HFFc6 (cell line): ENCODE data around the gene IRF3. TPM values are rescaled to one million over a fixed set of nuclear protein-coding genes. Genes with fewer than 3 reads are reported as not detected.

ENCODE experiments used
- DNase-seq: peaks from one replicate; pipeline ENCODE4 v3.0.0-alpha.2; 2018
- H3K27ac Mint-ChIP-seq: 2 replicates; pipeline ENCODE4 v1.8.0; 2020; ENCODE audit warnings: mild to moderate bottlenecking, mixed read lengths
- H3K27me3 Mint-ChIP-seq: 2 replicates; pipeline ENCODE4 v1.8.0; 2021; ENCODE audit warnings: mild to moderate bottlenecking, moderate library complexity, mixed read lengths; ENCODE audit not compliant: insufficient read depth
- H3K36me3 Mint-ChIP-seq: 2 replicates; pipeline ENCODE4 v1.8.0; 2021; ENCODE audit warnings: low read depth, mixed read lengths
- H3K4me1 Mint-ChIP-seq: 2 replicates; pipeline ENCODE4 v1.8.0; 2020; ENCODE audit warnings: low read depth, mixed read lengths
- H3K4me3 Mint-ChIP-seq: 2 replicates; pipeline ENCODE4 v1.8.0; 2020; ENCODE audit warnings: mild to moderate bottlenecking, moderate library complexity, mixed read lengths
- H3K9me3 Mint-ChIP-seq: 2 replicates; pipeline ENCODE4 v1.8.0; 2020; ENCODE audit warnings: mild to moderate bottlenecking, mixed read lengths
- total RNA-seq, 6 experiments: library from RNA; stranded (reverse); fragmentation: NEBNext Ultra II Directional; extraction: Animal tissue kit (Norgen Biotek cat#: 25700); gene quantifications; 2 replicates in 1 of 6; 3 replicates in 5 of 6; pipeline ENCODE4 v1.2.3, GENCODE V29; 2021
- TF ChIP-seq, protein P1 (sequence below): fragments of 200-600 bp; sonication (generic); IDR thresholded peaks from 2 replicates; pipeline ENCODE4 v1.5.0; 2021; ENCODE audit warnings: antibody characterized with exemption, mild to moderate bottlenecking

The IRF3 gene
- total RNA-seq, 6 experiments from 2014 or later, result 55.5 to 72.8 (median 58.7) TPM

DNA sequence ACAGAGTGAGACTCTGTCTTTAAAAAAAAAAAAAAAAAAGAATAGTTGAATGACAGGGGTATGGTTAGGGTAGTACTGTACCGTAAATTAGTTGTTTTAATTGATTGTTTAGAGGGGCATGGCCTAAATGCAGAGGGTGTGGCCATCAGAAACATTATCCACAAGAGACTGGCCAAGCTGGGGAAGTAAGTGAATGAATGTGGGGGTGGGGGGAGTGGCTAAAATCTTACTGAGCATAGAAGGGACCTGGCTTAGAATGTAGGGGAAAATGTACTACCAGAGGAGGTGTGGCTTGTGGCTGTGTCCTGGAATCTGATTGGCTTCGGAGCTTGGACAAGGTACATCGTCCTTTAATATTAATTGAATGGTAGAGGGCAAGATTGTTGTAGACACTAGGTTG lies 3.9 kb upstream of the IRF3 start:
- Mint-ChIP-seq H3K27me3 (peaks cover 8% of the 10 kb centered on the region), H3K4me1 (peaks cover 19% of the 10 kb centered on the region), H3K27ac (no peak overlapping the region), H3K4me3 (no peak overlapping the region), H3K9me3 (no peaks in the 10 kb centered on the region), H3K36me3 (peaks cover 4% of the 10 kb centered on the region; the same call in 1 of the 2 replicates)
- DNase-seq, result no peak
- TF ChIP-seq, protein P1, sequence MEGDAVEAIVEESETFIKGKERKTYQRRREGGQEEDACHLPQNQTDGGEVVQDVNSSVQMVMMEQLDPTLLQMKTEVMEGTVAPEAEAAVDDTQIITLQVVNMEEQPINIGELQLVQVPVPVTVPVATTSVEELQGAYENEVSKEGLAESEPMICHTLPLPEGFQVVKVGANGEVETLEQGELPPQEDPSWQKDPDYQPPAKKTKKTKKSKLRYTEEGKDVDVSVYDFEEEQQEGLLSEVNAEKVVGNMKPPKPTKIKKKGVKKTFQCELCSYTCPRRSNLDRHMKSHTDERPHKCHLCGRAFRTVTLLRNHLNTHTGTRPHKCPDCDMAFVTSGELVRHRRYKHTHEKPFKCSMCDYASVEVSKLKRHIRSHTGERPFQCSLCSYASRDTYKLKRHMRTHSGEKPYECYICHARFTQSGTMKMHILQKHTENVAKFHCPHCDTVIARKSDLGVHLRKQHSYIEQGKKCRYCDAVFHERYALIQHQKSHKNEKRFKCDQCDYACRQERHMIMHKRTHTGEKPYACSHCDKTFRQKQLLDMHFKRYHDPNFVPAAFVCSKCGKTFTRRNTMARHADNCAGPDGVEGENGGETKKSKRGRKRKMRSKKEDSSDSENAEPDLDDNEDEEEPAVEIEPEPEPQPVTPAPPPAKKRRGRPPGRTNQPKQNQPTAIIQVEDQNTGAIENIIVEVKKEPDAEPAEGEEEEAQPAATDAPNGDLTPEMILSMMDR, result no peak

DNA sequence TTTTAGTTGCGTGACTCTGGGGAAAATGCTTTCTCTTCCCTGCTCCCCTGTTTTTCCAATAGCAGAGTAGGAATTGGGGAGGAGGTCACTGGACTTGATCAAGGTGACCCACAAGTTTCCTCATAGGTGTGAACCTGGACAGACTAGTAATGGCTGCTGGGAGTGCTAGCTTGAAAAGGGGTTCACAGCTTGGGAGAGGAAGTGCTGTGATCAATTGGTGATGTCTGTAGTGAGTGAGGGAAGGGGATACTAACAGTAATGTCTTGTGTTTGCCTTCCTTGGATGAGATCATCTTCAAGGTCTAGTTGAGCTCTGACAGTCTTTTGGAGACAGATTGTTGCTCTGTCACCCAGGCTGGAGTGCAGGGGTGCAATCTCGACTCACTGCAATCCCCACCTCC lies 1.8 kb upstream of the IRF3 start:
- Mint-ChIP-seq H3K27ac (peak overlapping the region; percentile 12; the same call in 1 of the 2 replicates), H3K36me3 (peaks cover 4% of the 10 kb centered on the region; the same call in 1 of the 2 replicates), H3K4me3 (peak overlapping the region; percentile 93), H3K27me3 (peaks cover 11% of the 10 kb centered on the region), H3K4me1 (peaks cover 27% of the 10 kb centered on the region), H3K9me3 (no peaks in the 10 kb centered on the region)
- TF ChIP-seq, protein P1, result no peak
- DNase-seq, result no peak

DNA sequence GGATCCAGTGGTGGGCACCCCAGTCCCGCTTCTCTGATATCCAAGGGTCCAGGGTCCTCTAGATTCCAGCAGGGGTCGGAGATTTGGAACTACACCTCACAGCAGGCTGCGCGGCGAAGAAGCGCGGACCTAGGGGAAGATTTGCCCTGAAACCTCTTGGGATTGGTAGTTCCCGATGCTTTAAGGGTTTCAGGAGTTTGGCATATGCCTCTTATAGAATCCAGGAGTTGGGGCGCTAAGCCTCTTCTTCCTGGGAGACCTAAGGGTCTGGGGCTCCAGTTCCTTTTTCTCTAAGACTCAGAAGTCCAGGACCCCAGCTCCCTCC lies 425 bp upstream of the IRF3 start:
- no peaks in the 10 kb centered on the region for H3K9me3 Mint-ChIP-seq
- peaks cover 22% of the 10 kb centered on the region for H3K4me1 Mint-ChIP-seq
- H3K4me3 Mint-ChIP-seq, result peak overlapping the region; percentile 93
- peaks cover 4% of the 10 kb centered on the region; the same call in 1 of the 2 replicates for H3K36me3 Mint-ChIP-seq
- peaks cover 11% of the 10 kb centered on the region for H3K27me3 Mint-ChIP-seq
- TF ChIP-seq, protein P1, result peak; percentile 14; the same call in 1 of the 2 replicates
- no peak for DNase-seq
- H3K27ac Mint-ChIP-seq, result peak overlapping the region; percentile 85

DNA sequence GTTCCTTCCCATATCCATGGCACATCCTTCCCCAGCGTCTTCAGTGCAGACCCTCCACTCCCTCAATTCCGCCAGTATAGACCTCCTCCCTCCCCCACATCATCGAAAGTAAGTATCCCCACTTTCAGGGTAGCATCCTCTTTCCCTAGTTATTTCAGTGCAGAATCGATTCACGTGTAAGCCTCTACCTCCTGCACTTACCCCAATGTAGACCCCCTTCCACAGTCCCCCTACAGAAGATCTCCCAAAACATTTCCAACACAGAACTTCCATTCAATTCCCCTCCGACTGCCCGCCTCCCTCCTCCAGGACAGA lies 664 bp downstream of the IRF3 start:
- peaks cover 9% of the 10 kb centered on the region; the same call in 1 of the 2 replicates for H3K36me3 Mint-ChIP-seq
- no peaks in the 10 kb centered on the region for H3K9me3 Mint-ChIP-seq
- H3K27me3 Mint-ChIP-seq, result peaks cover 11% of the 10 kb centered on the region
- peak overlapping the region; percentile 93 for H3K4me3 Mint-ChIP-seq
- peaks cover 22% of the 10 kb centered on the region for H3K4me1 Mint-ChIP-seq
- TF ChIP-seq, protein P1, result no peak
- DNase-seq, result no peak
- peak overlapping the region; percentile 85 for H3K27ac Mint-ChIP-seq

DNA sequence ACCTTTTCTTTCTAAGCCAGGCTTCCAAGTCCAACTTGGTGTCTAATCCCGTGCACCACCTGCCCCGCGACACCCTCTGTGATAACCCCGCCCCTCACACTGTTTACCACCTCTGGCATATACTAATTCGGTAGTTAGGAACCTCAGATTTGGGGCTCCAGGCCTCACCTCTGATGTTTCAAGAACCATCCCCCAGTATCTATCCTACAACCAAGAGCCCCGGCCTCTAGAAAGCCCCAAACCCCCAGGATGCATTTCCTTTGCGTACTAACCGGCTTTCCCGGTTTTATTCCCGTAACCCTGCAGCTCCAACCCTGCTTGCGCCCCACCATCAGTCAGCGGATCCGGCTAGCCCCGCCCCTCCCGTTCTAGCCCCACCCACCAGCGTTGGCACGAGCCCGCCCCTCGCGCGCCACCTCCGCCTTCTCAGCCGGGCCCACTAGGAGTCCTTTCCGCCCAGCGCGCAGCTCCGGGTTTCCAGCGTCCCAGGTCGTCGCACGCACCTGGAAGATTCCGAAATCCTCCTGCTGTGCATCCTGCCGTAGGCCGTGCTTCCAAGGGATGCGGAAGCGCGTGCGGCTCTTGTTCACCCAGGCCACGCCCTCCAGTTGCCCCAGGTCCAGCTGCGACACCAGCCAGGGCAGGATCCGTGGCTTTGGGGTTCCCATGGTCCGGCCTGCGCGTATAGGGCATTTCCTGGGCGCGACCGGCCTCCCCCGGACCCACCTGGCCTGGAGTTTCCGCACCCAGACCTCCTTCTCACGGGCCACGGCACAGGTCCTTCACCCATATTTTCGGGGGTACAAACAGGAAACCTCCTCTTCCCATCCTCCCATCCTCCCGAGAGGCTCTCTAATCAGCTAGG lies 1.3 kb downstream of the IRF3 start:
- H3K27ac Mint-ChIP-seq, result peak overlapping the region; percentile 85
- H3K27me3 Mint-ChIP-seq, result peaks cover 11% of the 10 kb centered on the region
- peaks cover 10% of the 10 kb centered on the region; the same call in 1 of the 2 replicates for H3K36me3 Mint-ChIP-seq
- peak overlapping the region; percentile 93 for H3K4me3 Mint-ChIP-seq
- peak; percentile 79 for DNase-seq
- H3K4me1 Mint-ChIP-seq, result peaks cover 22% of the 10 kb centered on the region
- no peaks in the 10 kb centered on the region for H3K9me3 Mint-ChIP-seq
- TF ChIP-seq, protein P1, result 0 out of 2 replicates have a peak, but pooled peaks have one; percentile 10
